Epithelial cell of prostate (primary cell): Measurements from ENCODE around the gene PLXNC1.

Source experiments
- DNase-seq: peaks from one replicate; pipeline ENCODE4 v3.0.0-alpha.2; 2011; ENCODE audit warnings: low read depth, low spot score
- H3K27ac ChIP-seq: fragments of 450-650 bp; 2 replicates; pipeline ENCODE4 v1.5.1; 2017; ENCODE audit warnings: mild to moderate bottlenecking

PLXNC1 gene

GRCh38 chr12:94157181-94157580 lies 8.8 kb downstream of the PLXNC1 start:
- no peak overlapping the region for H3K27ac ChIP-seq
- DNase-seq = no peak

- no peak for DNase-seq
- no peak overlapping the region for H3K27ac ChIP-seq
Observed at GRCh38 chr12:94157981-94158411, 9.6 kb downstream of the PLXNC1 start.

- H3K27ac ChIP-seq = no peak overlapping the region
- DNase-seq = no peak
Observed at GRCh38 chr12:94158666-94159065, 10.3 kb downstream of the PLXNC1 start.

- no peak for DNase-seq
- no peak overlapping the region for H3K27ac ChIP-seq
Observed at GRCh38 chr12:94162108-94162507, 13.7 kb downstream of the PLXNC1 start.

GRCh38 chr12:94163850-94164249 lies 15.5 kb downstream of the PLXNC1 start:
- H3K27ac ChIP-seq = no peak overlapping the region
- DNase-seq = no peak

- H3K27ac ChIP-seq = no peak overlapping the region
- no peak for DNase-seq
Observed at GRCh38 chr12:94165138-94165537, 16.8 kb downstream of the PLXNC1 start.

GRCh38 chr12:94165670-94166364 lies 17.4 kb downstream of the PLXNC1 start:
- no peak for DNase-seq
- H3K27ac ChIP-seq = no peak overlapping the region

- no peak for DNase-seq
- H3K27ac ChIP-seq = no peak overlapping the region
Observed at GRCh38 chr12:94167071-94167755, 18.8 kb downstream of the PLXNC1 start.

GRCh38 chr12:94167756-94168416 lies 19.5 kb downstream of the PLXNC1 start:
- no peak for DNase-seq
- no peak overlapping the region for H3K27ac ChIP-seq

- no peak overlapping the region for H3K27ac ChIP-seq
- no peak for DNase-seq
Observed at GRCh38 chr12:94169495-94169894, 21.1 kb downstream of the PLXNC1 start.

GRCh38 chr12:94169966-94170689 lies 21.8 kb downstream of the PLXNC1 start:
- no peak for DNase-seq
- no peak overlapping the region for H3K27ac ChIP-seq

- no peak overlapping the region for H3K27ac ChIP-seq
- no peak for DNase-seq
Observed at GRCh38 chr12:94170690-94171594, 22.6 kb downstream of the PLXNC1 start.

GRCh38 chr12:94171595-94171930 lies 23.2 kb downstream of the PLXNC1 start:
- no peak for DNase-seq
- H3K27ac ChIP-seq = no peak overlapping the region

GRCh38 chr12:94172031-94172430 lies 23.7 kb downstream of the PLXNC1 start:
- no peak for DNase-seq
- H3K27ac ChIP-seq = no peak overlapping the region

- H3K27ac ChIP-seq = no peak overlapping the region
- DNase-seq = peak; percentile 2
Observed at GRCh38 chr12:94172973-94173372, 24.6 kb downstream of the PLXNC1 start.

GRCh38 chr12:94173660-94174265 lies 25.4 kb downstream of the PLXNC1 start:
- H3K27ac ChIP-seq = no peak overlapping the region
- no peak for DNase-seq

- no peak overlapping the region for H3K27ac ChIP-seq
- DNase-seq = no peak
Observed at GRCh38 chr12:94174576-94174975, 26.2 kb downstream of the PLXNC1 start.

GRCh38 chr12:94175763-94176668 lies 27.6 kb downstream of the PLXNC1 start:
- H3K27ac ChIP-seq = no peak overlapping the region
- DNase-seq = no peak
